Body of pancreas (tissue), 4 donors: ENCODE measurements around the gene ADGRF4. TPM values are rescaled to one million over a fixed set of nuclear protein-coding genes. Genes with fewer than 3 reads are reported as not detected.

Source experiments
- ATAC-seq: fragments of 150-250 bp; one replicate; pipeline ENCODE4 v1.9.1; 2016
- DNase-seq, 4 donors: peaks; one replicate each; pipeline ENCODE4 v3.0.0-alpha.2; 2019
- H3K27ac ChIP-seq, 4 donors: fragments of 200-600 bp; sonication (generic); 1 replicate in 3 of 4; 2 replicates in 1 of 4; pipeline versions ENCODE4 v1.5.1 to v1.6.1; 2016 to 2019; ENCODE audit warnings: mild to moderate bottlenecking in 1 of 4, mixed read lengths in 1 of 4, moderate library complexity in 1 of 4
- H3K27me3 ChIP-seq, 2 donors: fragments of 200-600 bp; sonication (generic); one replicate each; pipeline ENCODE4 v1.6.0; 2016; ENCODE audit warnings: mild to moderate bottlenecking in 1 of 2
- H3K36me3 ChIP-seq, 2 donors: fragments of 200-600 bp; sonication (generic); replicated peaks in 1 of 2; 2 replicates each; pipeline ENCODE4 v1.5.1; 2016; ENCODE audit warnings: low read depth in 2 of 2; ENCODE audit not compliant: insufficient read depth in 1 of 2
- H3K4me1 ChIP-seq: fragments of 200-600 bp; sonication (generic); one replicate; pipeline ENCODE4 v1.6.0; 2016
- H3K4me3 ChIP-seq, 2 donors: fragments of 200-600 bp; sonication (generic); 1 replicate in 1 of 2; 2 replicates in 1 of 2; pipeline ENCODE4 v1.5.1; 2016 to 2019
- H3K9me3 ChIP-seq, 3 donors: fragments of 200-600 bp; sonication (generic); 1 replicate in 2 of 3; 2 replicates in 1 of 3; pipeline ENCODE4 v1.5.1; 2016
- CTCF ChIP-seq, 7 experiments: fragments of 450-650 bp in 4 of 7; fragments of 200-600 bp in 3 of 7; sonication (generic) in 3 of 7; IDR thresholded peaks; one replicate each; pipeline ENCODE4 v1.5.1; 2016 to 2019; ENCODE audit warnings: antibody characterized with exemption in 7 of 7
- POLR2A ChIP-seq, 3 donors: fragments of 450-650 bp; IDR thresholded peaks; one replicate each; pipeline ENCODE4 v1.6.1; 2016; ENCODE audit warnings: antibody characterized with exemption in 3 of 3, mild to moderate bottlenecking in 2 of 3
- WGBS, 2 donors: methylation state at CpG; one replicate each; pipeline ENCODE4 v1.1.5; 2017; 5-methylcytosine and 5-hydroxymethylcytosine counted together
- intact Hi-C: fragments of 100-400 bp; cut with DNase I; formaldehyde crosslinking; loops from one replicate; pipeline ENCODE4 v1.15.1; 2023
- total RNA-seq, 2 donors: library from RNA; depleted of rRNA; stranded (reverse); fragments of >200 nt; gene quantifications; one replicate each; pipeline ENCODE4 v1.1.0, GENCODE V29; 2016

ADGRF4 gene
- total RNA-seq, 2 donors from 2014 or later = not detected

DNA sequence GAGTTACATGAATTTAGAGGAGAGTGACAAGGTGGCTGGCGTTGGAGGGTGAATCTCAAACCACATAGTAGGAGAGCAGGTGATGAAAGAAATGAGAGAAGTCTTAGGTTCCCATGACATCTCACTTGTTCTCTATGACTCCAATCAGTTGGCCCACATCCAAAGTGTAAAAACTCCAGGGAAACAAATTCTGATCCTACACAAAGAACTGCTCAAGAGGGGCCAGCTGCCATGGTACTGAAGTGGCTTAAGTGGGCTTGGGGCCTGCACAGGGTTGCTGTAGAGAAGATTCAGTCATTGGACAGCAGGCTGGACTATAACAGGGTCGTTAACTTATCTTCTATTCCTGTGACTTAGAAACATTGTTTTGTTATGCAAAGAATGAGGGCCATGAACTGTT lies 7.6 kb upstream of the ADGRF4 start:
- H3K36me3 ChIP-seq = no peaks in the 10 kb centered on the region
- no peaks in the 10 kb centered on the region for H3K4me1 ChIP-seq
- DNase-seq (no peak), ATAC-seq (no peak)
- intact Hi-C loops = no loop called here
- TF ChIP-seq POLR2A (IDR thresholded peaks at IDR 0.05) (no peak), CTCF (IDR thresholded peaks at IDR 0.05) (no peak)
- H3K27ac ChIP-seq = no peak overlapping the region
- H3K9me3 ChIP-seq = no peaks in the 10 kb centered on the region
- H3K4me3 ChIP-seq = no peak overlapping the region
- WGBS, 2 donors = 87 to 91% methylated on average over 2 of the region's 2 CpGs
- H3K27me3 ChIP-seq = no peaks in the 10 kb centered on the region

DNA sequence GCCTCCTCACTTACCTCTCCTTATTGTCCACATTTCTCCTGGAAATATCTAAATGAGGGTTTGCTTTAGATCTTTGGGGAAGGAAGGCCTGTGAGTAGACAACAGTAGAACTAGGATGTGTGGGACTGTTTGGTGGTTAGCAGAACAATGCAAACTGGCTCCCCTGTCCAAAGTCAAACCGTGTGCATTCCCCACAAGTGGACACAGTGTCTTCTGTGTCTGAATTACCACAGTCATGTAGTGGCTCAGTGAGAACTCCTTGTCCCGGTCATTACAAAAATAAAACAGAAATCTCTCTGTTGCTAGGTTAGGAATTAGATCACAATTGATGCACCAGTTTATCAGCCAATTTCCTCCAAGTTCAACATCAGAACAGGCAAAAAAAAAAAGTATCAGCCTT lies 455 bp upstream of the ADGRF4 start:
- no peaks in the 10 kb centered on the region for H3K36me3 ChIP-seq
- DNase-seq (no peak), ATAC-seq (no peak)
- intact Hi-C loops = no loop called here
- H3K27ac ChIP-seq = no peak overlapping the region
- no peaks in the 10 kb centered on the region for H3K27me3 ChIP-seq
- H3K9me3 ChIP-seq = no peaks in the 10 kb centered on the region
- WGBS, 2 donors = 68 to 71% methylated on average over 2 of the region's 2 CpGs
- TF ChIP-seq CTCF (IDR thresholded peaks at IDR 0.05) = no peak
- no peak for TF ChIP-seq POLR2A (IDR thresholded peaks at IDR 0.05)
- H3K4me1 ChIP-seq = no peaks in the 10 kb centered on the region
- no peak overlapping the region for H3K4me3 ChIP-seq

GRCh38 chr6:47700053-47700452 lies 1.7 kb downstream of the ADGRF4 start:
- intact Hi-C loops = no loop called here
- H3K36me3 ChIP-seq = no peaks in the 10 kb centered on the region
- no peak for TF ChIP-seq POLR2A (IDR thresholded peaks at IDR 0.05)
- TF ChIP-seq CTCF (IDR thresholded peaks at IDR 0.05) = no peak
- no peak overlapping the region for H3K4me3 ChIP-seq
- no peak for DNase-seq
- H3K27me3 ChIP-seq = no peaks in the 10 kb centered on the region
- H3K27ac ChIP-seq = no peak overlapping the region
- WGBS, 2 donors = 86 to 90% methylated on average over 5 of the region's 5 CpGs
- H3K4me1 ChIP-seq = no peaks in the 10 kb centered on the region
- no peak for ATAC-seq
- no peaks in the 10 kb centered on the region for H3K9me3 ChIP-seq

DNA sequence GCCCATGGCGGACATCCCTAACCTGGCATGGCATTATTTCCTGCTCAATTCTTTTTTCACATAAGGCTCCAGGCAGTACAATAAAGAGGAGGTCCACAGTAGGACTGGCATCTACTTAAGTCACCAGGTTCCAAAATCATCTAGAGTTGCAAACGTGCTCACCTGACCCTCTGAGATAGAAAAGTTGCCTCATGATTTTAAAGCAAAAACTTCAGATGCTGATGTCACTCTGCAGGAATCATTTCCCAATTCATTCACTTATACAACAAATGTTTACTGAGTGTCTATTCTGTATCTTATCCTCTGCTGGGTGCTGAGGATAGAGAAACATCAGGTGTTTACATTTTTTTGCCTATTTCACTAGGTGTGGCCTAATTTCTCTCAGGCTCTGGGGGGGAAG lies 2.2 kb downstream of the ADGRF4 start:
- Histone ChIP-seq H3K4me3 (no peak overlapping the region), H3K9me3 (no peaks in the 10 kb centered on the region), H3K27me3 (no peaks in the 10 kb centered on the region), H3K36me3 (no peaks in the 10 kb centered on the region), H3K27ac (no peak overlapping the region), H3K4me1 (no peaks in the 10 kb centered on the region)
- TF ChIP-seq CTCF (IDR thresholded peaks at IDR 0.05) (no peak), POLR2A (IDR thresholded peaks at IDR 0.05) (no peak)
- no peak for ATAC-seq
- no peak for DNase-seq
- intact Hi-C loops = no loop called here
- WGBS, 2 donors = 73 to 77% methylated on average over 2 of the region's 2 CpGs

DNA sequence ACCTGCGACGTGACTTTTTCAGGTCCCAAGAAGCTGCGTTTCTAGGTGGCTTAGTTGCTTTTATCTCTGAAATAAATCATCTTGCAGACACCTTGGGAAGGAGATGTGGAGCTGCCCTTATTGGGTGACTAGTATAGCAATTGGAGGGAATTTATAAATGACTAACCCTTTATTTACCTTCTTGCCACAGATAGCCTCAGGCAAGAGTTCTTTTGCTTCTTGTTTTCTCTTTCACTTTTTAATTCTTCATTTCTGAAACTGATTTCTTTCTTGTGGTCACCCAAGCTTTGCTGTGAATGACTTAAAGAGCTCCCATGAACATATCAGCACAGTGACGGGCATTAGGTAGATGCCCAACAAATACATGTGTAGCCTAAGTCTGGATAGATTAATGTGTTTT lies 3.0 kb downstream of the ADGRF4 start:
- H3K27me3 ChIP-seq = no peaks in the 10 kb centered on the region
- no peaks in the 10 kb centered on the region for H3K9me3 ChIP-seq
- H3K4me1 ChIP-seq = no peaks in the 10 kb centered on the region
- H3K36me3 ChIP-seq = no peaks in the 10 kb centered on the region
- no peak overlapping the region for H3K4me3 ChIP-seq
- DNase-seq (no peak), ATAC-seq (no peak)
- H3K27ac ChIP-seq = no peak overlapping the region
- TF ChIP-seq CTCF (IDR thresholded peaks at IDR 0.05) (no peak), POLR2A (IDR thresholded peaks at IDR 0.05) (no peak)
- 38 to 47% methylated on average over 4 of the region's 4 CpGs for WGBS, 2 donors
- intact Hi-C loops = no loop called here
